ENCODE data around the gene RFX4.
"Not testable (repeated sequence)": the region's sequence is repeated elsewhere in the genome, so short reads cannot be mapped to it uniquely, and the experiment has no call there.

The RFX4 gene

DNA sequence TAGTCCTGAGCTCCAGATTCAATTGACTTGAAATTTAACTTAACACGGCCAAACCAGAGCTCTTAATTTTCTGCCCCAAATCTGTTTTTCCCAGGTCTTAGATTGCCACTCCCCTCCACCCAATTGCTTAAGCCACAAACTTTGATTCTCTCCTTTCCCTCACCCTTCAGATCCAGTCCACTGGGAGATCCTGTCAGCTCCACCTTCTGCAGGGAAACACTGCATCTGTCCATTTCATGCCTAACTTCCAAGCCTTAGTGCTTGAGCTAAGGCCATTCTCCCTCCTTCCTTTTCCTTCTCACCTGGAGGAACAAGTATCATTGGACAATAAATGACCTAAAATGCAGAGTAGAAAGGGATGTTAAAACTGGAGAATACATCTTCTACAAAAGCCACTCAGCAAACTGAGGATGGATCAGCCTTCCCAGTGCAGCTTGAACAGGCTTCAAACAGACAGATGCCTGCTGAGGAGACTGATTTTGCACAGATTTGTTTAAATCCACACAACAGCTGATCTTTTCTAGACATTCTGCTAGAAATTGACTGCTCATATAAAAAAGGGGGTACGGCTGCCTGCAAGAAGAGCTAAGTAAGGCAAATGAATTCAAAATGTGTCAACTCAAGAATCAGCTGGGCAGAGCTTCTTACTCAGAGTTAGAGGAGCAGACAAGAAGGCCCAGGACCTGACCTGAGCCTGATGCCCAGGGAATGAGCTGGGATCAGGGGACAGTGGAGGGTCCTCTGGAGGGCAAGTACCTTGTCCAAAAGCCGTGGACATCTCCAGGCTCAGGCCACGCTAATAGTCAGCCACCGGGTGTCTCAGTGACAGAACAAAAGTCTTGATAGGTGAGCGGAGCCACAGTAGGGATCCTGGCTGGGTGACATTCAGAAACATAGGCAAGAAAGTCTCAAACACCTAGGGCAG is 110.4 kb downstream of the RFX4 start:
- DNase-seq, result no peak

DNA sequence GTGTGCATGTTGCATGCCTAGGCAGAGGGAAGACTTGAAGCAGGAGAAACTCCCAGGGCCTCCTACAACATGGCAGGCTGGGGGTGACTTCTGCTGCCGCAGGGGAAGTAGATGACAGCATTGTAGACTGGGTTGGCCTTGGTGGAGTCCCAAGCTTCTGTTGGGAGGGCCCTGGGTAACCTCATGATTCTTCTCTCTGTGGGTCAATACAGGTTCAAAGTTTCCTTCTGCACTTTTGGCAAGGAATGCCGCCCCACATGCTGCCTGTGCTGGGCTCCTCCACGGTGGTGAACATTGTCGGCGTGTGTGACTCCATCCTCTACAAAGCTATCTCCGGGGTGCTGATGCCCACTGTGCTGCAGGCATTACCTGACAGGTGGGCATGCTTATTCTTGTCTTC is 113.3 kb downstream of the RFX4 start:
- DNase-seq, result no peak

DNA sequence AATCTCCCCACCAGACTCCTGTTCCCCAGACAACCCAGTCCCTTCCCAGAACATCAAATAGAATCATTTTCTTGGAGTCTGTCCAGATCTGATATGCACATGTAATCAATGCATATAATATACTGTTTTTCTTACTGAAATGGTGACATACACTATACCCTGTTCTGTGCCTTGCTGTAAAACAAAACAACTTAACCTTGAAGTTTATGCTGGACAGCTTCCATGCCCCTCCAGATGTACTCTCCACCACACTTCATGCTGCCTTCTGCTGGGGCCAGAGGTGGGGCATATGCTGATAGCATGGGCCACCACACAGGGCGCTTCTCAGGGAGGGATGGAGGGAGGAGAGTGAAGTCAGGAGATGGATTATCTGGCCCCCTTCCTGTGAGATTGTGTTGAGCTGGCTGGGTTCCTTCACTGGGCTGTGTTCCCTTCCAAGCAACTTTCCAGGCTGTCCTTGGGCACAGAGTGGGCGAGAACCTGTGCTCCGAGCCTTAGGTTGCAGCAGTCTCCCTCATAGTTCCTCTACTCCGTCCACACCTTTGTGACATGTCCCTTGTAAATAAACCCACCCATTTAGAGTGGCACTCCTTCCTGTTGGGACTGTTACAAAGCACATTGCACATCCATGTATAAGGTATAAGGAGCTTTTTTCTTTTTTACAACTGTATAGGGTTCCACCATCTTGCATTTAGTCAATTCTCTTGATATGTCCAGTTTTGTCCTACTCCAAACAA is 114.0 kb downstream of the RFX4 start:
- no peak for DNase-seq

DNA sequence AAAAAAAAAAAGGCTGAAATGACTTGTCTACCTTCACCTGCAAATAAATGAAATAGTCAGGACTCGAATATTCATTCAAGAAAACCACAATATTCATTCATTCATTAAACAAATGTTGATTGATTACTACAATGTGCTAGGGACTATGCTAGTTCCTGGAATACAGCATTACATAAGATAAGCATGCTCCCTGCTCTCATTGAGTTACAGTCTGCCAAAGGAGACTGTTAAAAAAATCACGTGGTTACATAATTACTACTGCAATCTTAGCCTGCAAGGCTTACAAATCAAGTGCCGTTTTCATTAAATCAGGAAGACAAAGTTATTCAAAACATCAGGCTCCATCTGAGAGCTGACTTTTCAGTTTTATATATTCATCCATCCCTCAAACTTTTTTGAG is 121.3 kb downstream of the RFX4 start:
- DNase-seq, result no peak

DNA sequence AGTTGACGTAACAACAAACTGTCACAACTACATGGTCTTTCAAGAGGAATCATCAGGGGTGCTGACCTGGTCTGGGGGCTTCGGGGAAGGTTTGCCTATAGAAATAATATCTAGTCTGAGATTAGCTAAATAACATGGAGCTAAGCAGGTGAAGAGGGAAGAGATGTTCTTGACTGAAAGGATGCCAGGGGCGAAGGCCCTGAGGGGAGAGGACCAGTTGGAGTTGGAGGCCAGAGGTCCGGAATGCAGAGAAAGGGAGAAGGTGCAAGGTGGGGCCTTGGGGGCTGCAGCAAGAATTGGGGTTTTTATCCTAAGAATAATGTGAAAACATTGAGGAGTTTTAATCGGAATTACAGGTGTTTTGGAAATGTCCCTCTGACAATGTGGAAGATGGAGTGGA is 123.2 kb downstream of the RFX4 start:
- DNase-seq, result no peak

DNA sequence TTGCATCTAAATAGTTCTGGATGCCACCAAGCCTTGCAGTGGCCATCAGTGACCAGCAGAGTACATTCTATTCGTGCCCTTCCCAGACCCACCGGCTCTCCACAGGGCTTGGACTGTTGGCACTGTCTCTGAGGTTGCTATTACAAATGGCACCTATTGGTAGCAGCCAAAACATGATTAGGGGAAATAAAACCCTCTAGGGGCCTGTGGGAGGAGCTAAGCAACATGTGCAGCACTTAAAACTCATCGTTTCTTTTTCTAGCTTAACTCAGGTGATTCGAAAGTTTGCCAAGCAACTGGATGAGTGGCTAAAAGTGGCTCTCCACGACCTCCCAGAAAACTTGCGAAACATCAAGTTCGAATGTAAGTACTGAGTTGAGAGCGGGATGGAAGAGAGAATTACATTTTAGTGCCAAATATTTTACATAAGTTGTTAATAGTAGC is 126.3 kb downstream of the RFX4 start:
- DNase-seq, result no peak

DNA sequence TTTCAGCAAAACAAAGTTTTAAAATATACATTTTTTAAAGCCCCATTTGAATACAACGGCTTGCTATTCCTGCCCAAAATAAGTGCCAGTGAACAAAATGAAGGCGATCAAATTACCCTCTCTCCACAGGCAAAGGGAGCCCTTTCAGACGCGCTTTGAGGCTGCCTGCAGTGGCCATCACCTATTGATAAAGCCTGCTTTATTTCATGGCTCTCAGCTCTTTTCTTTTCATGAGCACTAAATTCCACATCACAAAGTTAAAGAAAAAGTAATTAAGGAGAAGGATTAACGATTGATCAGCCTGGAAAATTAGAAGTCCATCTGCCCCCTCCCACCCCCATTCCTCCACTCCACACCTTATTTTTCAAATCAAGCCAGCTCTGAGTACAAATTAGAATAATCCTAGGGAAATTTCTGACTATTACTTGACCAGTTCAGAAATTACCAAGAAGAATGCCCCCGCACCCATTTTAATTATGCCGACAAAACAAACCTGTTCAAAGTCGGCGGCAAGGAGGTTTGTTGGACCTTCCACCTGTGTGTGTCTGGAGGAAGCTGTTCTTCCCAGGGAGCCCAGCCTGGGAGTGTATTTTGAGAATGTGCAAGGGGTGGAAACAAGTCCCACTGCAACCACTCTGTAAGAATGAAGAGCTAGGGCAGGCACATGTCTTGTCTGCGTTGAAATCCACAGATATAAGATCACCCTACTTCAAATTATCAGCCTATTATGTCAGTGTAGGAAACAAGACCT is 127.5 kb downstream of the RFX4 start:
- no peak for DNase-seq

DNA sequence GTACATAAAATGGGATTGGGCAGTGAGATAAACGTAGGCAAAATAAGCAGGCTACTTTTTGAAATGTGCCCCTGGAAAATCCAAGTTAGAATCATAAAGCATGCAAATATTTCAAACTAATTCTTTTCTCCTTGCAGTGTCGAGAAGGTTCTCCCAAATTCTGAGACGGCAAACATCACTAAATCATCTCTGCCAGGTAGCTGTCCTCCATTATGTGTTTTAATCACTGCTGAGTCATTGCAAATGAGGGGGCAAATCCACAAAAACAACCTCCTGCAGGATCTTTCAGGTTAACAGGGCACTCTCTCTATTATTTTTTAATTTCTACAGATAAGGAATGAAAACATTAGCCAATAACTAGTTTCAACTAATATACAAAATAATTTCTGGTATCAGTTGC is 128.5 kb downstream of the RFX4 start:
- no peak for DNase-seq

DNA sequence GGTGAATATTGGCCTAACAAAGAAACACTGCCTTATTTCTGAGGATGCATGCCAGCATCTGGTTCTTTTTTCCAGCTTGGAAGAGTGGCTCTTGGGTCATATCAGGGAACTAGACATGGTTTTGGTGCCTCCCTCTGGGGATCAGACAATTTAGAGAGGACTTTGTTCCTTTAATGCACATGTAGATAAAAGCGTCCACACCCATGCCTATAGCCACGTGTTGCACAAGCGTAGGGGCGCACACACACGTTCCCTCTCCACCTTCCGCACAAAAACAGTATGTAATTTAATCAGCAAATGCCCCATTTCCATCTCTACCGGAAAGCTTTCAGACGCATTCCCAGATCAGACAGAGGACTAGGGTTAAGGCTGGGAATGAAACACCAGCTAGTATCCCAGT is 130.0 kb downstream of the RFX4 start:
- no peak for DNase-seq

DNA sequence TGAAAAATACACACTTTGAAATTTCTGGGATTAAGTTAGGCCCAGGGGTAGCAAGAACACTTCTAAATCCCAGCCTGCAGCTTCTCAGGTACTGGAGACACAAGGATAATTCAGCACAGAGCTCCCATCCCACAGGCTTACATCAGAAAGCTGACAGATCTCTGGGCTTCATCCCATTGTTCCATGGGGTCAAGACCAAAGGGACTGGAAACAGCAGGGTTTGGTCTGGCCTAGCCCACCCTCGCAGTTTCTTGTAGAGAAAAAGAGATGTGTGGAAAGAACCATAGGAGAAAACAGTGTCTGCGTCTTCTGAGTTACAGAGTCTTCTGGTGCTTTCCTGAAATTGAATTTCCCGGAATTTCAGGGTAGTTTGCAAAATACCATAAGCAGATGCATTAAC is 132.1 kb downstream of the RFX4 start:
- DNase-seq, result no peak

DNA sequence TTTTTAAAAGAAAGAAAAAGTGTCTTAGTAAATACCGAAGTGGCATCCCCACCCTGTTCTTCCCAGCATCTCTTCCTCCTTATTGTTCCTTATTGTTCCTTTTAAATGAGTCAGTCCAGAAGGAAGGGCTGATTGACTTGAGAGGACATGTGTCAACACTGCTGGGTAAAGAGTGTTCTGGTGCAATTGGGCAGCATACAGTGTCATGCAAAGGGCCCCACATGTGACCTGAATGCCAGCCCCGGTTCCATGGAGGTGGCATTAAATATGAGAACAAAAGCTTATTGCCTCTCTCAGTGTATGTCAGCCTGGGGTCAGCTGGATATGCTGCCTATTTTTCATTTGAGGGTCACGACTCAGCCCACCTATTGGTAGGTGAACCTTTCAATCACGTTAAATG is 132.8 kb downstream of the RFX4 start:
- DNase-seq, result no peak

DNA sequence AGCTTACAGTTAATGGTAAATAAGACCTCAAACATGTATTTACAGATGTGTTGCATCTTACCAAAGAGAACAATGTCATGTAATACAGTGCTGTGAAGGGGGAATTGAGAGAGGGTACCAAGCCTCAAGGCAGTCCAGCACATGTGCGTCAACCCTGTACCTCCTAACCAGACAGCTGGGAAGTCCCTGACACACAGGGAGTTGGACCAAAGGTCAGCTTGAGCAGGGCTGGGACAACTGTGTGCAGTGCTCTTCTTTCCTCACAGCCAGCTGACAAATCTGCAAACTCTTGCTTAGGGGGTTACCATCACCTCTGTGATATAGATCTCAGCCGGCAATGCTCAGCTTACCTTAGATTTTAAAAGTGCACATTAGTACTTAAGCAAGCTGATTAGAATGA is 134.9 kb downstream of the RFX4 start:
- DNase-seq, result no peak

DNA sequence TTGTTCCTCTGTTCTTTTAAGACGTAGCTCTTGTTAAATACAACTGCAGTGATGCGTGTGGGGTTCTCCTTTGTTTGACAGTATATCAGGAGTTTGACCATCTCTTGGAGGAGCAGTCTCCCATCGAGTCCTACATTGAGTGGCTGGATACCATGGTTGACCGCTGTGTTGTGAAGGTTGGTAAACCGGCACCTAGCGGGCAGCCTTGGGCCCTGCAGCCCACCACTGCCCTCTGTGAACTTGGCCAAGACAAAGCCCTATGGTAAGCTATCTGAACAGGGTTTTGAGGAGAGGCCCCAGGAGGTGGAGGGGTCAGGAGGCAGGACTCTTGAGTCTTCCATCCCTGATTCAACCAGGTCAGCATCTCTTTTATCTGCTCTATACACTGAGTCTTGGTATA is 137.1 kb downstream of the RFX4 start:
- no peak for DNase-seq

DNA sequence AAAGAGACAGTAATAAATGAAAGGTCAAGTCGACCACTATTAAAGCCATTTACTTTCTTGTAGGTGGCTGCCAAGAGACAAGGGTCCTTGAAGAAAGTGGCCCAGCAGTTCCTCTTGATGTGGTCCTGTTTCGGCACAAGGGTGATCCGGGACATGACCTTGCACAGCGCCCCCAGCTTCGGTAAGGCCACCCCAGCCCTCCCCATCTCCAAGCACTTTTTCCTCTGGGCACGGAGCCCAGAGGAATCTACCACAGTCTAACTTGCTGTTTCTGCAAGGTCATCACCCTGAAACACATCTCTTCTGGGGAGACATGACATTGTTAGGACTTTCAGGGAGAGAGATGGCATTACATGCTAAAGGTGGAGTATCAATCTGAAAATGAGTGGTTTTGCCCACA is 137.9 kb downstream of the RFX4 start:
- DNase-seq, result no peak

DNA sequence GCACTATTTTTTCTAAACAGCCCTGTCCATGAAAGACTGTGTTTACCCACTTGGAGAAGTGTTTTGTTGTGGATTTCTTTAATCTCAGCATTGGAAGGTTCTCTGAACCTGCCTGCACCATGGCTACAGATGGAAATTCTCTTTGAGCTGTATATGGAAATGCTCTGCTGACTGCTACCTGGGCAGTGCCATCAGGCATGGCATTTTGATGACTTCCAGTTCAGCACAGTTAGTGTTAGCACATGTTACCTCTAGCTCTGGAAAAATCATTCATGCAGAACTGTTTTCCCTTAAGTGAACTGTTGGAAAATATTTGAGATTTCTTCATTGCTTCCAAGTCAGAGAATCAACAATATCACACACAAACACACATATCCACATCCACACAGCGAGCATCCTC is 139.1 kb downstream of the RFX4 start:
- DNase-seq, result no peak

DNA sequence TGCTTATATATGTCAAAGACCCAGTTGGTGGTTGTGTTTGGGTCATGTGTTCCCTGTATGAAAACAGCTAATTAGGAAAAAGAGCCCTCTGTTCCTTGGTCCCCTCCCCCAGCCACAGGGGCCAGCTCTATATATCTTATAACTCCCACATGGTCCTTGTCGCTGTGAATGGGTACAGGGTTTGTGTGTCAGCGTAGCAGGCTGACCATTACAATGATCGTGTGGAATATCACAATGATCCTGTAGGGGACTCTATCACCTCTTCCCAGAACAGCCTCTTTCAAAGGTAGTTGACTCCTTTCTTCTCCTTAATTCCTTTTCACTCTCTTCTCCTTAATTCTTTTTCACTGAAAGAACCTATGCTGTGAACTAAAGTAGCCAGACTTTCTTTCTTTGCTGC is 140.0 kb downstream of the RFX4 start:
- DNase-seq, result no peak

DNA sequence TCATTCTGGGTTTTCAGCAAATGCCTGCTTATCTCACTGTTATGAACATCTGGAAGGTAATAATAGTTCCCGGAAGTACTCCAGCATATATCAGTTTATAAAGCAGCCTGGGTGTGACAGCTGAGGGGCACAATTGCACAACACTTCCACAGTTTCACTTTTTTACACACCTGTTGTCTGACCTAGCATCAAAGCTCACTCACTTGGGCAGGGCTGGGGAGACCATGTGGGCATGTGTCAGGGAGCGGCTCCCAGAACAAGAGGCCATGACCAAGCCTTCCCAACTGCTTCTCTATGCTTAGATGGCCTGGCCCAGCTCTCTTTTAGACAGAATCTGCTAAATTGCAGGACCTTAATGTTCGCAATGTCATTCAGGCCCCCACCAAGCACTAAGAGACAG is 140.6 kb downstream of the RFX4 start:
- DNase-seq, result no peak

DNA sequence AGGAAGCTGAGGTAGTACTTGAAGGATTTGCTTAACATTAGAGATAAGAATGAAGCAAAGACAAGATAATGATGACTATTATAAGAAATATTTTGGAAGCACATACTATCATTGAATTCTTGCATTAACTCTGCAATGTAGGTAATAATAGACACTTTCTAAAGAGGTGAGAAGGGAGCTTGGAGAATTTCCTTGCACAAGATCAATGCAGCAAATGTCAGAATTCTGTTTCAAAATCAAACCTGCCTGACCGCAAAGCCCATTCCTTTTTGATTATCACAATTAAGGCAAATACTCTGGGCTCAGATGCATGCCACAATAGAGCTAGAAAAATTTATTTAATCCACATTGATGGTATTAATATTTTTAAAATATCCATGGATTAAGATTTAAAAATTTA is 141.3 kb downstream of the RFX4 start:
- no peak for DNase-seq

DNA sequence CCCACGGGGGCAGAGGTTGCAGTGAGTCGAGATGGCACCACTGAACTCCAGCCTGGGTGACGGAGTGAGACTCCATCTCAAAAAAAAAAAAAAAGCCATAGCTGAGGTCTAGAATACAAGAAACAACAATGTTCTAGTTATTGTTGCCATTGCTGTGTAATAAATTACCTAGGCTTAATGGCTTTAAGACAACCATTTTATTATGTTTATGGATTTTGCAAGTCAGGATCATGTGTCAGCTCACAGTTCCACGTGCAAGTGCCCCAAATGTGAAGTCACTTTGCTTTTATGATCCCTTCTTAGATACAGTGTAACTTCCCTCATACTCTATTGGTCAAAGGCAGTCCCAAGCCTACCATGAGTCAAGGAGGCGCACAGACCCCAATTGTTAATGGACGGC is 142.1 kb downstream of the RFX4 start:
- DNase-seq, result no peak

DNA sequence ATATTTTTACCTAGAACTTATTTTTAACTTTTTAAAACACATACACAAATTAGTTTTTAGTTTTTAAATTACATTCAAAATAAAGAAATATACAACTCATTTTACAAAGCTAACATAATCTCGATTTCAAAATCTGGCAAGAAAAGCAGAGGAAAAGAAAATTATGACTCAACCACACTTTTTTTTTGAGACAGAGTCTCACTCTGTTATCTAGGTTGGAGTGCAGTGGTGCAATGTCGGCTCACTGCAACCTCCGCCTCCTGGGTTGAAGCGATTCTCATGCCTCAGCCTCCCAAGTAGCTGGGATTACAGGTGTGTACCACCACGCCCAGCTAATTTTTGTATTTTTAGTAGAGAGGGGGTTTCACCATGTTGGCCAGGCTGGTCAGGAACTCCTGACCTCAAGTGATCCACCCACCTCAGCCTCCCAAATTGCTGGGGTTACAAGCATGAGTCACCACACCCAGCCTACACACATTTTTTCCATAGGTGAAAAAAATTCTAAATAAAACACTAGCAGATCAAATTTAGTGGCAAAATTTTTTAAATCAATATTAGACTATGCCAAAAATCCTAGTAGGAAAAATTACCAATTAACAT is 143.9 kb downstream of the RFX4 start:
- DNase-seq, result not testable (repeated sequence)

DNA sequence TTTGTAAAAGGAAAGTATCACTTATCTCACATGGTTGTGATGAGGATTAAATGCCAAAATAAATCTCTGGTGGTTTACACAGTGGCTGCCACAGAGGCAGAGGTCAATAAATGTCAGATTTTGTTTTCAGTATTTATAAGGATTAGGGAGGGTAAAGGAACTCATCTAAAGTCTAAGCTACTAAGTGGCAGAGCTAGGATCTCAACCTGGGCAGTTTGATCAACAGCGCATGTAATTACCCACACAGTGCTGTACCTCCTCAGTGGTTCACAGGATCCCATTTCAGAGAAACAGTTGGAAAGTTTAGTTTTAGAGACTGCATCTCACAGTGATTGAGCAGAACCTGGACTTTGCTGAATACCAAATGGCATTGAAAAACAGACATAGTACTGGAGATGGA is 146.8 kb downstream of the RFX4 start:
- no peak for DNase-seq

DNA sequence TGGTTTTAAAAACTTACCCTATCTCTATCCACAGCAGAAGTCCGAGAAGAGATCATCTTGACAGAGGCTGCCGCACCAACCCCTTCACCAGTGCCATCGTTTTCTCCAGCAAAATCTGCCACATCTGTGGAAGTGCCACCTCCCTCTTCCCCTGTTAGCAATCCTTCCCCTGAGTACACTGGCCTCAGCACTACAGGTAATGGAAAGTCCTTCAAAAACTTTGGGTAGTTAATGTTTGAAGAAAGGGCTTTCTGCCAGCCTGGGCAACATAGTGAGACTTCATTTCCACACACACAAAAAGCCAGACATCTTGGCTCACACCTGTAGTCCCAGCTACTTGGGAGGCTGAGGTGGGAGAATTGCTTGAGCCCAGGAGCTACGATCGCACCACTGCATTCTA is 150.1 kb downstream of the RFX4 start:
- DNase-seq, result no peak

DNA sequence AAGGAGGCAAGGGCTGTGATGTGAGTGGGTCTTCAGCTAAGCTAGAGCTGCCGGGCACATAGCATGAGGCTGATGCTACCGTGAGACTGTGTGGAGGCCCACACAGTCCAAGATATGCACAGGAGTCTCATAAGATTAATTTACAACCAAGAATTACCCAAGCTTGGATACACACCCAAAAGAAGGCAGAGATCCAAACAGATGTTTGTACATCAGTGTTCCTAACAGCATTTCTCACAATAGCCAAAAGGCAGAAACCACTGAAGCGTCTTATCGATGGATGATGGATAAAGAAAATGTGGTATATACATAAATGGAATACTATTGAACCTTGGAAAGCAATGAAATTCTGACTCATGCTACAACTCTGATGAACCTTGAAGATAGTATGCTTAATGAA is 150.9 kb downstream of the RFX4 start:
- DNase-seq, result no peak

All from EL (cell line).